ENCODE results near the gene DDX17.

Gene DDX17

GRCh38 chr22:38448945-38449745 lies 57.0 kb downstream of the DDX17 start:
- no peak for DNase-seq

DNA sequence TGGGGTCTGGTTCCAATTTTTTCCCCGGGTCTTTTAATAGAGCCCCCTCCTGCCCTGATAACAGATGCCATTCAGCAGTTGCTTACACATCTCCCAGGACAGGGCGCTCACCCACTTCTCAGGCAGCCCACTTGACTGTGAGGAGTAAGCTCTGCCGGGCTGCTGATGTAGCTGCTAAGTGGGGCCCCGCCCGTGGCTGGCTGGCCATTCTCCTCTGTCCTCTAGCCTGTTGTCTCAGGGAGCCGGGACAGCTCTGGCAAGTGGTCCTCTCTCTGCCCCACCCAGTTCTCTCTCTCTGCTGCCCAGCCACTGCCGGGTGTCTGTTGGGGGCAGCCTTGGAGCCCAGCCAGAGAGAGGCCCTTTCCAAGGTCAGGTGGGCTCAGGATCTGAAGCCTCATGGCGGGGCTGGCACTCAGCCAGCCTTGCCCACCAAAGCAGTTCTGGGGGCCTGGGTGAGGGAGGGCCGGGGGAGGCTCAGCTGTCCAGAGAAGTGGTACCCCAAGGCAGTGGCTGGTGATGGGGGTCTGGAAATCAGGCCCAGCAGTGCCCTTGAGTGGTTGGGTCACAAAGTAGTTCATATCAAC lies 60.0 kb downstream of the DDX17 start:
- no peak for DNase-seq

DNA sequence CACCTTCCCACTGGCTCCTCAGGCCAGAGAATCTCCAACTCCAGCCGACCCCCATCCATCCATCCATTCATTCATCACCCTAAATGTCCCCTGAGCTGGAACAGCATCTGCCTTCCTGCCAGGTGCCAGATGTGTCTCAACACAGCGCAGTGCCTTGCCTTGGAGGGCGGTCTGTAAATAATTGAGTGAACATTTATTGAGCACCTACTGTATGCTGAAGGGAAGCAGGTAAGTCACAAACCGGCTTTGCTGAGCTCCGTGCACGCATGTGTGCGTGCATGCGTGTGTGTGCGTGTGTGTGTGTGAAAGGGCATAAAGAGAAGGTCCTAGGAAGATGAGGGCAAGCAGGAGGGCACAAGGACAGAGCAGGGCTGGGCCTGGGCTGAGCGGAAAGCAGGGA lies 61.3 kb downstream of the DDX17 start:
- no peak for DNase-seq

DNA sequence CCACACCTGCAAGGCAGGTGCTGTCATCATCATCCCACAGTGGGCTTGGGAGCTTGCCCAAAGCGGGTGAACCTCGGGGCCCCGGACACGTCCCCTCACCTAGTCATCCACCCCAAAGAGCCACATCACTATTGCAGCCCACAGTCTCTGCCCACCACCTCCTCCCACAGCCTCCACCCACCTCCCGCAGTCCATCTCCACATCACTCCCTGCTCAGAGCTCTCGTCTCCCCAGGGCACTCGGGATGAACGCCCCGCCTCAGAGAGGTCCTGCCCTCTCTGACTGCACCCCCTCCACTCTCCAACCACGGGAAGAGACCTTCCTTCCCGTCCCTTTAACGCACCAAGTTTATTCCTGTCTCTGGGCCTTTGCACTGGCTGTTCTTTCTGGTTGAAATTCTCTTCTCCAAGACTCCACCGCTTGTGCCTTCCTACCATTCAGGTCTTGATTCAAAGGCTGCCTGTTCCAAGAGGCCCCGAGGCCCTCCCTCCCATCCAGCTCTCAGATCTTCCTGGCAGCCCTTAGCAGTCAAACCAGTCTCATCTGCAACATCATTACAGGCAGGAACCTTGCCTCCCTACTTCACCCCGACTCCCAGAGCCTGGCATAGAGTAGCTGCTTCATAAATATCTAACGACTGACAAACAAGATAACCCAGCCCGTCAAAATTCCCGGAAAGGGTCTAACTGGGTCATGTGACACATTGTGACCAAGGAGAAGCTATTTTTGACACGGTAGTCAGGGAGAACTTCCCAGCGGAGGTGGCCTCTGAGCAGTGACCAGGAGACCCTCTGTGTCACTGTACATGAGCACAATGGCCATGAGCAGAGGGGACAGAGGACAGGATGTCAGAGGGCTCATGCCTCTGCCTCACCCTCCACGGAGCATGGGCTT lies 62.2 kb downstream of the DDX17 start:
- DNase-seq: no peak

DNA sequence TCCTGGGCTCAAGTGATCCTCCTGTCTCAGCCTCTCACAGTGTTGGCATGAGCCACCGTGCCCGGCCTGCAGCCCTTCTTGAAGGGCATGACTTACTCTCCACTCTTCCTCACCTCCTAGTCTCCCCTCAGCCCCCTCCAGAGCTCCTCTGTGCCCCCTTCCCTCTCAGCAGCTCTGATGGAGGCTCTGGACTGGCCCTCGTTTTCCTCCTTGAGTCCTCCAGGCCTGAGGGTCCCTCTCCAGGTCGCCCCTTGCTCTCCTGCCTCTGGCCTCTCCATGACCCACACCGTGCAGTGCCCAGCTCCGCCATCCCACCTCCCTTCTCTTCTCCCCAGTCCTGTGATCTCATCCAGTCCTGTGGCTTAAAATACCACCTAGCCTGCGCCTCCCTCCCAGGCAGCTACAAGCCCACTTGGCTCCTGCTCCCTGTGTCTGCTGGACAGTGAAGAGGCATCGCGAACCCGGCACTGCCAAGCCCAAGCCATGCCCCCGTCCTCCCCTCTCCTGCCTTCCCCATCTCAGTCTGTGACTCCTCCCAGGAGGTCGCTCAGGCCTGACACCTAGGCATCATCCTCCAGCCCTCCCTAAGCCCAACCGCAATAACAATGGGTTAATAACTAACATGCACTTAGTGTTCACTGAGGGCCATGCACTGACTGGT lies 63.0 kb downstream of the DDX17 start:
- DNase-seq: no peak

- no peak for DNase-seq
Observed at GRCh38 chr22:38441620-38442287, 64.4 kb downstream of the DDX17 start.

DNA sequence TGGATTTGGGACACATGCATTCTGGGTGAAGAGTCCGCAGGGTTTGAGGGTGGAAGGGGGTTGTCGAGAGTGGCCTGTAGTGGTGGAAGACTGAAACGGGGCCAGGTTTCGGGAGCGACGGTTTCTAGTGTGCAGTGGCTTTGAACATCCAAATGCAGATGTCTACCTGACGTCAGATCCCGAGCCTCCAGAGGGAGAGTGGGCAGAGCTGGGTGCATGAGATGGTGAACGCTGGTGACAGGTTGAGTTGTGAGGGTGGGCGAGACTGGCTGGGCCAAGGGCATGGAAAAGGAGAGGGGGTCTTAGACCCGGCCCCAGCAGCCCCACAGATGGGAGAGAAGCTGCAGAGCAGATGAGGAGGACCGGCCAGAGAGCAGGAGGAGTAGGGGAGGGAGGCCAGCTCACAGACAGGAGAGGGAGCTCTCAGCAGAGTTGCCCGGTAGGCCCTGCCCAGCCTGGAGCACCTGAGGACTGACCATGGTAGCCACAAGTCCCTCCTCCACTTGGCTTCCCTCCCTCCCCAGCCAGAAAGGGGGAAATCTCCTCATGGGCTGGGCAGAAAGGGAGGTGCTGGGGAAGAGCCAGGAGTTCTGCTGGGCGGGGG lies 65.3 kb downstream of the DDX17 start:
- DNase-seq: no peak

DNA sequence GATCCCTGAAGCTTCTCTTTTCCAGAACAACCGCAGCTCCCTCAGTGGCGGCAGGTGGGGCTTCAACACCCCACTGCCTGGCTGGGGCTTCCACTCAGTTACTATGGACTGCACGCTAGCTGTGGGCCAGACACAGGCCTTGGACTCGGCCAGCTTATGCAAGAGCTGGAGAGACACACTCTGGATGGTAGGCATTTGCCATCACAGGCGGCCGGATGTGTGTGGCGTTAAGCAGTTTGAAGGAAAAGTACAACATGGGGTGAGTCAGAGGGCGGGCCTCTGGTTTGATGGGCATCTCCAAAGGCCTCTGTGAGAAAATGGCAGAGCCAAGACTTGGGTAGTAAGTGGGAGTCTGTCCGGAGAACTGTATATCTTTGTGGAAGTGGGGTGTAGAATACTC lies 68.7 kb downstream of the DDX17 start:
- no peak for DNase-seq

DNA sequence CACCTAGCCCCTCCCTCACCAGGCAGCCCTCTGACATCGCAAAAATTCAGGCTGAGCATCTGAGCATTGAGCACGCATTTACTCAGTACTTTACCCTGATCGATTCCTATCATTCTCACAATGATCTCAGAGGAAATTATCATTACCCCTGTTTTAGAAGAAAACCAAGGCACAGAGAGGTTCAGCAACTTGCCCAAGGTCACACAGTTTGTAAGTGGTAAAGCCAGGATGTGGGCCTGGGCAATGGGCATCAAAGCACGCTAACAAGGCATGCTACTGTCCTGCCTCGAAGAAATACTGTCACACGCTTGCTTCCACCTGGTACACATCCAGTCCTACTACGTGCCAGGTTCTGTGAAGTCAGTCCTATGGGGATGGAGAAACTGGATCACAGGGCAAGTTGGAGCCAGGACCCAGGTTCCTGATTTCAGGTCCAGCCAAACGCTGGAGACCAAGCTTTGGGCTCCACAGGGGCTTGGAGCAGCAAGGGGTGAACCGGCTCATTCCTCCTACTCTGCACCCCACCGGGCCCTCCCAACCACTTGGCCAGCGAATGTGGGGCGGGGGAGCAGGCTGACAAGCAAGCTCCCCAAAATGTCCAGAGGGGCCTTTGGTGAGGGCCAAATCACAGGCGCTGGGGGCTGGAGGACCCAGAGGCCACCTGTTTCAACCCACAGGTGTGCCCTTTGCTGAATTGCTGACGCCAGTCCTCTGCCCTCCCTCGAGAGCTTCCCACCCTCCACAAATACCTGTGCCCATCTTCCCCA lies 69.3 kb downstream of the DDX17 start:
- DNase-seq: no peak

- DNase-seq: no peak
Observed at GRCh38 chr22:38435965-38436364, 70.1 kb downstream of the DDX17 start.

GRCh38 chr22:38435010-38435409 lies 71.1 kb downstream of the DDX17 start:
- DNase-seq: no peak

DNA sequence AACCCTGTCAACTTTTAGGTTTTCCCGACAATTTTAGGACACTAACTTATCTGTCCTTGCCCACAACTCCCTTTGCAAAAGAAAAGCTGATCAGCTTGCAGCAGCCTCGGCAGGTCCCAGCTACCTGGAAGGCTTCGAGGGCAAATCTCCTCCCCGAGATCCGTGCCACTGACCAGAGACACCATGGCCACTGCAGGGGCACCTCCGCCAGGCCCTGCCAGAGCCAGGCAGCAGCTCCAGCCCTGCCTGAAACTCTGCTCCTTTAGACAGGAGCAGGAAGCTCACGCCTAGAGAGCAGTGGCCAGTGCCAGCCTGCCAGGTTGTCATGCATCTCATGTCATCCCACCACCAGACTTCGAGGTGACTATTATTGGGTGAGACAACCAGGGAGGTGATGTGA lies 72.2 kb downstream of the DDX17 start:
- DNase-seq: no peak

Measured in activated naive CD4-positive, alpha-beta T cell (primary cell).